Measurements from ENCODE around the gene RNF8. TPM values are rescaled to one million over a fixed set of nuclear protein-coding genes. Genes with fewer than 3 reads are reported as not detected.
"Not testable (repeated sequence)": the region's sequence is repeated elsewhere in the genome, so short reads cannot be mapped to it uniquely, and the experiment has no call there.

Gene RNF8
- total RNA-seq, 2 experiments from 2014 or later, result 23.5 to 24.0 TPM

DNA sequence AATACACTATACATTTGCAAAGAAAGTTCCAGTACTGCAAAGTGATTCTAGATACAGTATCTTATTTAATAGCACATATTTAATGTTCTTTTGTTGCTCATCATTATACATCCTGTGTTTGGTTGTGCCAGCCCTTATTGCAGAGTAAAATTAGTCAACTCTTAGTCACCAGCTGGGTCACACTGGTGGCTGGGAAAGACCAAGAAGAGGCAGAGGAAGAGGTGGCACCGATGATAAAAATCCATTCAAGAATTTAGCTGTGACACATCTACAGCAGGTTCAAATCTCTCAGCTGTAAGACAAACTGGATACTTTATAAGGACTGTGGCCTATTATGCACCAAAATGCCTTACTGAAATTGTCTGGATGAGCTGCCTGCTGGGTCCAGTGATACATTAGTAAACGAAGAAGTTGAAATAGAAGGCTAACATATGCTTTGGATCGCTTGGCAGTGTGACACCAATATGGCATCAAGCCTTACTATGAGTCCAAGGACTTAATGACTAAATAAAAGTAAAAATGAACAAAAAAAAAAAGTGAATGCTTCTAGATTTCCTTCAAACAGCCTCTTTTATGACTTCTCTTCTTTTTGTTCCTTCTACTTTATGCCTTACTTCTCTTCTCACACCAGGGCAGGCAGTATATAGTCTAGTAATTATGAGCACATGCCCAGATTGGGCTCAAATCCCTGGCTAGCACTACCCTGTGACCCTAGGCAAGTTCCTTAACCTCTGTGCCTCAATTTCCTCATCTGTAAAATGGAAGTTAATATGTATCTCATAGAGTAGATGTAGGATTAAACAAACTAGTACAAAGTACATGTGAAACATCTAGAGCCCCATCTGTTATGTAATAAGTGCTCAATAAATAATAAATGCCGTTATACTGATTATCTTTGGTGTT is 29.4 kb upstream of the RNF8 start:
- peaks cover 25% of the 10 kb centered on the region for H3K4me1 Mint-ChIP-seq
- CTCF ChIA-PET, result interaction anchor here (0.7 to 4.6 kb wide), 17 partner anchors 10 to 368 kb away, joined by 3 to 30 read pairs (median 5); partner anchors contain the start of genes TBC1D22B and TMEM217
- no peak overlapping the region for H3K27ac Mint-ChIP-seq
- POLR2A ChIA-PET, result interaction anchor here (1.0 to 1.4 kb wide), 2 partner anchors 109 to 192 kb away, joined by 3 to 6 read pairs; partner anchors contain the start of gene CMTR1
- H3K9me3 Mint-ChIP-seq, result no peaks in the 10 kb centered on the region
- H3K36me3 Mint-ChIP-seq (ENCODE audit: low read depth), result peaks cover 16% of the 10 kb centered on the region
- no peak overlapping the region for H3K4me3 Mint-ChIP-seq
- H3K27me3 Mint-ChIP-seq, result no peaks in the 10 kb centered on the region
- peak; percentile 22 for DNase-seq

DNA sequence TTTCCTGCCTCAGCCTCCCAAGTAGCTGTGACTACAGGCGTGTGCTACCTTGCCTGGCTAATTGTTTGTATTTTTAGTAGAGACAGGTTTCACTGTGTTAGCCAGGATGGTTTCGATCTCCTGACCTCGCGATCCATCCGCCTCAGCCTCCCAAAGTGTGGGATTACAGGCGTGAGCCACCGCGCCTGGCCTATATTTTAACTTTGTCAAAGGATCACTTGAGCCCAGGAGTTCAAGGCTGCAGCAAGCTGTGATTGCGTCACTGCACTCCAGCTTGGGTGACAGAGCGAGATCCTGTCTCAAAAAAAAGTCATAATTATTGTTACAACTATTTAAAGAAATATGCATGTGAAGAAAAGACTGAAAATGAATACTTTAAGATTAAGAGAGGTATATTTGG is 23.4 kb upstream of the RNF8 start:
- DNase-seq, CTCF ChIA-PET, H3K4me3 Mint-ChIP-seq, H3K9me3 Mint-ChIP-seq, H3K27me3 Mint-ChIP-seq, POLR2A ChIA-PET, H3K27ac Mint-ChIP-seq, H3K4me1 Mint-ChIP-seq: not testable (repeated sequence)
- H3K36me3 Mint-ChIP-seq (ENCODE audit: low read depth), result peaks cover 26% of the 10 kb centered on the region

DNA sequence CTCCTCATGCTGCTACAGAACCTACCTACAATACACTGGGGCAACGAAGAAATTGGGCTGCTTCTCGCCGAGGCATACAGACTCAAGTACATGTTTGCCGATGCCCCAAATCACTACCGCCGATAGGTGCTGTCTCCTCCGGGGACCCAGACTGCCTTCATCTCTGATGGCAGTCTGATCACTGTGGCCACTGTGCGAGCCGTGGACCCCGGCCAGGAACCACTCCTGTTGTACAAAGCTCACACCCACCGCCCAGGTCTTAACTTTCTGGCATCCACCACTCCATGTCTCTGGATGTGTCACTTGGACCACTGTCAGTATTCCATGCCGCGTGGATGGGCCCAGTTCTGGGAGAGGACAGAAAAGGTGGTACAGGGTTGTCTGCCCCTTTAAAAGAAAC is 22.7 kb upstream of the RNF8 start:
- Mint-ChIP-seq H3K9me3 (no peaks in the 10 kb centered on the region), H3K27ac (no peak overlapping the region), H3K4me1 (peaks cover 6% of the 10 kb centered on the region), H3K27me3 (no peaks in the 10 kb centered on the region), H3K4me3 (no peak overlapping the region), H3K36me3 (ENCODE audit: low read depth) (peaks cover 26% of the 10 kb centered on the region)
- ChIA-PET CTCF (no interaction called here), POLR2A (no interaction called here)
- no peak for DNase-seq

GRCh38 chr6:37332894-37333293 is 20.9 kb upstream of the RNF8 start:
- Mint-ChIP-seq H3K27ac (no peak overlapping the region), H3K9me3 (no peaks in the 10 kb centered on the region), H3K4me3 (no peak overlapping the region), H3K4me1 (peaks cover 4% of the 10 kb centered on the region), H3K27me3 (no peaks in the 10 kb centered on the region), H3K36me3 (ENCODE audit: low read depth) (peaks cover 22% of the 10 kb centered on the region)
- CTCF ChIA-PET, result no interaction called here
- POLR2A ChIA-PET, result no interaction called here
- no peak for DNase-seq

GRCh38 chr6:37334047-37334446 is 19.7 kb upstream of the RNF8 start:
- H3K27me3 Mint-ChIP-seq, result no peaks in the 10 kb centered on the region
- H3K4me3 Mint-ChIP-seq, result no peak overlapping the region
- no peak overlapping the region for H3K27ac Mint-ChIP-seq
- ChIA-PET POLR2A (no interaction called here), CTCF (no interaction called here)
- H3K36me3 Mint-ChIP-seq (ENCODE audit: low read depth), result peaks cover 22% of the 10 kb centered on the region
- no peaks in the 10 kb centered on the region for H3K9me3 Mint-ChIP-seq
- DNase-seq, result no peak
- H3K4me1 Mint-ChIP-seq, result peaks cover 4% of the 10 kb centered on the region

- peaks cover 11% of the 10 kb centered on the region for H3K27me3 Mint-ChIP-seq
- POLR2A ChIA-PET; CTCF ChIA-PET; H3K4me3 Mint-ChIP-seq; H3K4me1 Mint-ChIP-seq; H3K9me3 Mint-ChIP-seq; DNase-seq; H3K27ac Mint-ChIP-seq; H3K36me3 Mint-ChIP-seq (ENCODE audit: low read depth): not testable (repeated sequence)
Measured at GRCh38 chr6:37338317-37338716, 15.5 kb upstream of the RNF8 start.

- Mint-ChIP-seq H3K36me3 (ENCODE audit: low read depth) (no peaks in the 10 kb centered on the region), H3K9me3 (no peaks in the 10 kb centered on the region), H3K4me3 (no peak overlapping the region), H3K27ac (no peak overlapping the region), H3K4me1 (no peaks in the 10 kb centered on the region), H3K27me3 (peaks cover 14% of the 10 kb centered on the region)
- POLR2A ChIA-PET, result no interaction called here
- DNase-seq, result no peak
- CTCF ChIA-PET, result no interaction called here
Measured at GRCh38 chr6:37338745-37339255, 15.0 kb upstream of the RNF8 start.

- no peaks in the 10 kb centered on the region for H3K36me3 Mint-ChIP-seq (ENCODE audit: low read depth)
- H3K9me3 Mint-ChIP-seq, result no peaks in the 10 kb centered on the region
- H3K27me3 Mint-ChIP-seq, result peaks cover 20% of the 10 kb centered on the region
- POLR2A ChIA-PET, result interaction anchor here (0.7 kb wide), 1 partner anchor 110 kb away, joined by 3 read pairs; no protein-coding TSS in a partner anchor
- CTCF ChIA-PET, result interaction anchor here (1.0 to 1.7 kb wide), 2 partner anchors 14 to 353 kb away, joined by 3 to 7 read pairs; no protein-coding TSS in a partner anchor
- no peaks in the 10 kb centered on the region for H3K4me1 Mint-ChIP-seq
- DNase-seq, result no peak
- no peak overlapping the region for H3K4me3 Mint-ChIP-seq
- H3K27ac Mint-ChIP-seq, result no peak overlapping the region
Measured at GRCh38 chr6:37339741-37340638, 13.8 kb upstream of the RNF8 start.

GRCh38 chr6:37340639-37340943 is 13.2 kb upstream of the RNF8 start:
- Mint-ChIP-seq H3K27ac (no peak overlapping the region), H3K36me3 (ENCODE audit: low read depth) (no peaks in the 10 kb centered on the region), H3K27me3 (peaks cover 20% of the 10 kb centered on the region)

DNA sequence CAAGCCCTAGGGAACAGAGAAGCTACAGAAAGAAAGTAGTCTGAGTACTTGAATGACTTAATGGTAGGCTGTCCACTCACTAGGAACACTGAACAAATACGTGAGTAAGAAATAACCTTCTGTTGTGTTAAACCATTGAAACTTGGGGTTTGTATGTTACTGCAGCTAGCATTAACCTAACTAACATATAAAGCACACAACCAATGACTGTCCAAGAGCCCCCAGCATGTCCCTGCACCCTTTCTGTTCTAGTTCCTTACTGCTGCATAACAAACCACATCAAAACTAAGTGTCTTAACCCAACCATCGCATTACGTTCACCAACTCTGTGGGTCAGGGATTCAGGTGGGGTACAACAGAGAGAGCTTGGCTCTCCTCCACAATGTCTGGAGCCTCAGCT is 10.5 kb upstream of the RNF8 start:
- H3K27me3 Mint-ChIP-seq, result peaks cover 32% of the 10 kb centered on the region
- DNase-seq, result no peak
- no peaks in the 10 kb centered on the region for H3K4me1 Mint-ChIP-seq
- no peaks in the 10 kb centered on the region for H3K36me3 Mint-ChIP-seq (ENCODE audit: low read depth)
- no peak overlapping the region for H3K4me3 Mint-ChIP-seq
- no peaks in the 10 kb centered on the region for H3K9me3 Mint-ChIP-seq
- H3K27ac Mint-ChIP-seq, result no peak overlapping the region
- CTCF ChIA-PET, result interaction anchor here (1.6 kb wide), 1 partner anchor 17 kb away, joined by 5 read pairs; no protein-coding TSS in a partner anchor
- POLR2A ChIA-PET, result no interaction called here

More at GRCh38 chr6:37340639-37340943, 13.2 kb upstream of the RNF8 start:
- no peak overlapping the region for H3K4me3 Mint-ChIP-seq
- CTCF ChIA-PET, result interaction anchor here (1.0 to 1.7 kb wide), 2 partner anchors 15 to 352 kb away, joined by 3 to 7 read pairs; no protein-coding TSS in a partner anchor
- H3K4me1 Mint-ChIP-seq, result no peaks in the 10 kb centered on the region
- H3K9me3 Mint-ChIP-seq, result no peaks in the 10 kb centered on the region
- POLR2A ChIA-PET, result no interaction called here
- no peak for DNase-seq

GRCh38 chr6:37344308-37344707 is 9.5 kb upstream of the RNF8 start:
- no peaks in the 10 kb centered on the region for H3K36me3 Mint-ChIP-seq (ENCODE audit: low read depth)
- no peak overlapping the region for H3K27ac Mint-ChIP-seq
- POLR2A ChIA-PET, result no interaction called here
- no peak overlapping the region for H3K4me3 Mint-ChIP-seq
- H3K9me3 Mint-ChIP-seq, result no peaks in the 10 kb centered on the region
- no peaks in the 10 kb centered on the region for H3K4me1 Mint-ChIP-seq
- peaks cover 32% of the 10 kb centered on the region for H3K27me3 Mint-ChIP-seq
- no peak for DNase-seq
- CTCF ChIA-PET, result no interaction called here

DNA sequence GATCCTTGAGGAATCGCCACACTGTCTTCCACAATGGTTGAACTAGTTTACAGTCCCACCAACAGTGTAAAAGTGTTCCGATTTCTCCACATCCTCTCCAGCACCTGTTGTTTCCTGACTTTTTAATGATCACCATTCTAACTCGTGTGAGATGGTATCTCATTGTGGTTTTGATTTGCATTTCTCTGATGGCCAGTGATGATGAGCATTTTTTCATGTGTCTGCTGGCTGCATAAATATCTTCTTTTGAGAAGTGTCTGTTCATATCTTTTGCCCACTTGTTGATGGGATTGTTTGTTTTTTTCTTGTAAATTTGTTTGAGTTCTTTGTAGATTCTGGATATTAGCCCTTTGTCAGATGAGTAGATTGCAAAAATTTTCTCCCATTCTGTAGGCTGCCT is 8.0 kb upstream of the RNF8 start:
- not testable (repeated sequence) for H3K9me3 Mint-ChIP-seq

DNA sequence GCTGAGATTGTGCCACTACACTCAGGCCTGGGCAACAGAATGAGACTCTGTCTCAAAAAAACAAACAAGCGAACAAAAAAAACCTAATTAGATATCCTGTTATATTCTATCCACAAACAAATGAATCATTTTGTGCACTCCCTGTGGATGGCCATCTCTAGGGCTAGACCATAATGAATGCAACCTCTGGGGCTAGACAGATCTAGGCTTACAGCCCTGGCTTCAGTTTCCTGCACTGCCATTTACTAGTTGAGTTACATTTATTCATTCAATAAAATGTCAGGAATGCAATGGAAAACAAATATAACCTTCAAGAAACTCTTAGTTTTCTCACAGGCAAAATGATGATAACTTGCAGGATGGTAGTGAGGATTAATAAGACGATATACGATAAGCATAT is 6.6 kb upstream of the RNF8 start:
- Mint-ChIP-seq H3K9me3 (no peaks in the 10 kb centered on the region), H3K36me3 (ENCODE audit: low read depth) (no peaks in the 10 kb centered on the region), H3K27ac (no peak overlapping the region), H3K4me3 (no peak overlapping the region), H3K4me1 (no peaks in the 10 kb centered on the region), H3K27me3 (peaks cover 28% of the 10 kb centered on the region)
- POLR2A ChIA-PET, result no interaction called here
- CTCF ChIA-PET, result no interaction called here
- no peak for DNase-seq

More for the DNA sequence above, 8.0 kb upstream of the RNF8 start:
- H3K27ac Mint-ChIP-seq; H3K36me3 Mint-ChIP-seq (ENCODE audit: low read depth); H3K4me3 Mint-ChIP-seq; POLR2A ChIA-PET; DNase-seq; H3K4me1 Mint-ChIP-seq; CTCF ChIA-PET: not testable (repeated sequence)
- peaks cover 32% of the 10 kb centered on the region for H3K27me3 Mint-ChIP-seq

Data from activated CD4-positive, alpha-beta memory T cell treated with anti-CD3 and anti-CD28 coated beads, Interleukin-2, amount 10 ng/mL, durations not matched to agents 7 days and 5 days (primary cell).